CD4-positive, alpha-beta T cell treated with Interleukin-4 for 1 hour (primary cell): ENCODE measurements around the gene ARHGAP24.

ENCODE experiments used
- DNase-seq, 2 donors: peaks; one replicate each; pipeline ENCODE4 v3.0.0-alpha.2; 2020 to 2022

The ARHGAP24 gene

DNA sequence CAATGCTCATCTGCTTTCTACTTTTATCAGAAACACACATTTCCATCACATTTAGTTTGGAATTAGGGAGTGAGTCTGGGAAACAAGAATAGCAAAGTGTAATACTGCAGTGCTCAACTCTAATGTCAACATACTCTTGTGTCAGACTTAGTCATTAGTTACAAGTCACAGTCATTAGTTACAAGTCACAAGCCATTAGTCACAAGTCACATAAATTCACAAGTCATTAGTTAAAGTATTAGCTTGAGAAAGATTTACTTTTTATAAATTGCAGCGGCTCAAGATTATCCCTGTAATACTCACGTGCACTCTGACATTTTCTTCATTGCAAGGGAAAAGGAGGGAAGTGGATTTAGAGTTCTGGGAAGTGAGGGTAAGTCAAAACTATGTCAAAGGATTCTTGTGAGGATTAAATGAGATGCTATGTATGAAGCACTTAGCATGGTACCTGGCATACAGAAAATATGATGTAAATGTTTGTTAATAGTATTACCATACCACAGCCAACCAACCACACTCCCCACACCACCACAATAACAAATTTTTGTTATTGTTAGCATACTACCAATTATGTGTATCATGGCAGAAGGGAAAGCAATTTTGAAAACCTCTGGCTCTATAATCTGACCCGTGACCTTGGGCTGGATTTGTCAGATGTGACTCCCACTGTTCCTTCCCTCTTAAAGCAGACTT lies 116.6 kb downstream of the ARHGAP24 start:
- no peak for DNase-seq

DNA sequence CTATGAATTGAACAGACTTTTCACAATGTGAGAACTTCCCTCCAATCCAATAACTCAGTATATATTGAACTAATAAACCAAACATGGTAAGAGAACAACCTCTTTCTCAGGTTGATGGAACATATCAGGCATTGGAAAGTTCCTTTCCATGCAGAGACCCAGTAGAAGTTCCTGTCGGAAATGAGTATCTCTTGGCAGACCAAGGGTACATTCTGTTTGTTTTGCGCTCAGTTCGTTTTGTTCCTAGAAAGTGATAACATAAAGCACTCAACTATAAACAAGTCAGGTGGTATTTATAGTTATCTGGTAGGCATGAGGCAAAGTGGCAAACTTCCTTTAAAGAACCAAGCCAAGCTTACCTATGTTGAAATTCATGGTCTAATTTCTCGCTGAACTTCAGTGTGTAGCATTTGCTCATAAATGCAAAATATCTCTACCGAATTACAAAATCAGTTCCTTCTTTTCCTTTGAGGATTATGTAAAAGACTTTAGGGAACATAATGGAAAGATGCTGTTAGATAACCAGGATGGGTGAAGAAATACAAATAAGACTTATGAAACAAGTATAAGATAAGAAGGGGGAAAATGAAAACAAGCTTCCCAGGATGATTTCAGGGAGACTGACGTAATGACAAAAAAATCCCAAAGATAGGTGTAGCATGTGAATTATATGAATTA lies 120.3 kb downstream of the ARHGAP24 start:
- no peak for DNase-seq

DNA sequence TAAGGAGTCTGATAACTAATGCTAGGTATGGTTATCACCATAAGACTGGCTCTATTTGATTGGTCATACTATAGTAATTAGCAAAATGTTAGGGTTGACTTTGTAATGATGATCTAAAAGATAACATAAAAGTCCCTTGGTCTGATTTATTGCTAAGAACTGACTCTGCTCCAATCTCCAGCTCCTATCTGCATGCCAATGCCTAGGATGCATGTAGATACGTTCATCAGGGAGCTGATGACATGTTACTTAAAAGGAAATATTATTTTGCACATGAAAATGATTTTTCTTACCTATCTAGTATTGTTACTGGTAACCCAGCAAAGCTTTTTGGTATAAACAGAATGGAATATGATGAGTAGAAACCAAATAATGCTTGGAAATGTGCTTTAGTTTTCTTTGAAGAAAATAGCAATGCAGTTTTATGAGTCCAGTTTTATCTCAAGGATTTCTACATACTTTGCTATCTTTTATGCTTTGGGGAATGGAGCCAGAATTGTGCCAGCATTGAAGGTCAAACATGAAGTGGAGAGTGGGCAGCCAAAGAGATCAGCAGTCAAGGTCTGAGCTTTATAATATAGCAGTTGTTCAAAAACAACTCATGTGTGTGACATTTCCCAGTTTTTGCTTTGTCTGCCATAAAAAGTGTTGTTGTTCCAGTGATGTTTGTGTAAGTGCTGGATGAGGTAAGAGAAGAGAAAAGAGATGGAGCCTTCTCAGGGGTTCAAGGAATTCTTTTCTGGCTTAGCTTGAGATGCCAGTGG lies 121.0 kb downstream of the ARHGAP24 start:
- no peak for DNase-seq

DNA sequence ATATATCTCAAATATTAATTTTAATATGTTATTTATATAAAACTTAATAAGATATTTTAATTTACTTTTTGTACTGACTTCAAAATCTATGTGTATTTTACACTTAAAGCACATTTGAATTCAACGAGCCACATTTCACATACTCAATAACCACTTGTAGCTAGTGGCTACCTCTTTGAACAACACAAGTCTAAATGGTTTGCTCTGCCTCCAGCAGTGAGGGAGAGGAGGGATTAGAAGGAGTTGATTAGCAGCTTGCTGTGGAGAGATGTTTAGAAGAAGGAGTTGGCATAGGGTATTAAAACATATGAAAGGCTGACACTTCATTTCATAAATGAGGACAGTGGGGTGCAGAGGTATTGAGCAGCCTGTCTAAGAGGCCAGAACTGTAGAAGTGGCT lies 124.0 kb downstream of the ARHGAP24 start:
- DNase-seq, result no peak

DNA sequence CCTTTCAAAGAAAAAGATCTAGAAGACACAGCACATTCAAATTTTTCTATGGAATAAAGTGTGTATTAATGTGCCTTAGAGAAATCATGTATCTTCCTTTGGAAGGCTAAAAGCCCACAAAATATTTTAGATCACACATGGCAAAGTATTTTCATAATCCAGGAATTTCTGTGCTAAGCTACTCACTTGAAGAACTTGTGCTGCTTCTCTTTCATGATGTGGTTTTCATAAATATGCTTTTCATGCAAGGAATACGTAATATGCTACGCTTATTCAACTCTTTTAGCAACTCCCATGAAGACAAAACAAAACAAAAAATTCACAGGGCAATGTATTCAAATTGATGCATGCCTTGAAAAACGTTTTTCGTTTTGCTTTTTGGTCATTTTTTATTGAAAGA lies 125.6 kb downstream of the ARHGAP24 start:
- DNase-seq, result no peak

DNA sequence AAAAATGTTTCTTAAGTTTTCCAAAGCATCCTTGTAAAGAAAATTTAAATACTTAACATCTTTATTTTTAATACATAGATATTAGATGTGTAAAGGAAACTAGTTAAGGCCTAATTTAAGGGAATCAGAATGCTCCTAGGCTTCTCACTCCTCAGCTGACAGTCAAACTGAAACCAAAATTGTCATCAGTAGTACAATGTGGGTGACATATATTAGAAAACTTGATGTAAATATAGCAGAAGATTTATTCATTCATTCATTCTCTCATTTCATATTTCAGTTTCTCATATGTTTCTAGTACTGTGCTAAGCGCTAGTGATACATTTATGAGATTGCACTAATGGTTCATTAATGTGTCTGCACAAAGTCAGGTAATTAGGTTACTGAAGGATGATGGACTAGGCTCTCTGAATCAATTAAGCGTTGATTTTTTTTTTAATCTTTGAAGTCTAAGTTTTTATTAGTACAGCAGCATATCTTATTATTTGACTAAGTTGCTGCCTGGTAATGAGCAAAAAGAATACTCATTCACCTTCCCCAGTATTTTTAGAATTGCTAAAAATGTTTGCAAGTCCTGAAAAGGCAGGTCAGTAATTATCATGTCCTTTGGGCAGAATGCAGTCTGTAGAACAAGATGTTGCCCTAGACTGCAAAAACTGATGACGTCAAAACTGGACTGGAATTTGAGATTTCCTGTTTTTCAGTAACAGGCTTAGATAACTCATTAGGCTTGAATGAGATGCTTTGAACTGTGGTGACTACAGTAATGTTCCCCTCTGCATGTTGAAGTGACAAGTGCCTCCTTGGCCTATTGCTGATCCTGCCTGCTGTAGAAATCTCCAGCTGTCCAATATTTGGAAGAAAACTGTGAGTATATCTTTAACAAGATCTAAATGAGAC lies 128.7 kb downstream of the ARHGAP24 start:
- DNase-seq, result no peak

DNA sequence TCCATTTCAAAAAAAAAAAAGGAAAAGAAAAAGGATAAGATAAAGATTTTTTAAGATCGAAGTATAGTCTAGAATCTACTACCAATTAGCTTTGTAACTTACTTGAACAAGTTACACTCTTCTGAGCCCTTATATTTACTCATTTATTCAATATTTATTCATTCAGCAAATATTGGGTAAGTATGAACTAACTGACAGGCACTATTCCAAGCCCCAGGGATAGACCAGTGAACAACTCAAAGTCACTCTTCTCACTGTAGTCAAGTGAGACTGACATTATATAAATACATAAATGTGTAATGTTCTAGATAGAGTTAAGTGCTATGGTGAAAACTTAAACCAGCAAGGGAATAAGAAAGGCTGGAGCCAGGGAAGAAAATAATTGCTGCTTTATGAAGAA lies 131.6 kb downstream of the ARHGAP24 start:
- no peak for DNase-seq

DNA sequence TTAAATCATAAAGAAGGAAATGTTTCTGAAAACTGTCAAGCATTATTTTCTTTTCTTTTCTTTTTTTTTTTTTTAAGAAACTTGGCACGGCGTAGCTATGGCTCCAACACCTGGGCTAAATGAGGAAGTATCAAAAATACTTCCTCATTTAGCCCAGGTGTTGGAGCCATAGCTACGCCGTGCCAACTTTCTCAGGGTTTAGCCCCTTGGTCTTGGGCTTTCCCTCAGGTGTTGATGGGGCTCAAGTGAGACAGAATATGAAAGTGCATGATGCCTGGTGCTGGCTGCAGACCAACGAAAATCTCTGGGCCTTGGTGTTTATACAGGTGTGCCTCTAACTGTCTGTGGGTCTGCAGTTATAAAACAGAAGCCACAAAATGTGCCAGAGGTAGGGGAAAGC lies 132.7 kb downstream of the ARHGAP24 start:
- peak in 1 of 2 donors; percentile 78 for DNase-seq

DNA sequence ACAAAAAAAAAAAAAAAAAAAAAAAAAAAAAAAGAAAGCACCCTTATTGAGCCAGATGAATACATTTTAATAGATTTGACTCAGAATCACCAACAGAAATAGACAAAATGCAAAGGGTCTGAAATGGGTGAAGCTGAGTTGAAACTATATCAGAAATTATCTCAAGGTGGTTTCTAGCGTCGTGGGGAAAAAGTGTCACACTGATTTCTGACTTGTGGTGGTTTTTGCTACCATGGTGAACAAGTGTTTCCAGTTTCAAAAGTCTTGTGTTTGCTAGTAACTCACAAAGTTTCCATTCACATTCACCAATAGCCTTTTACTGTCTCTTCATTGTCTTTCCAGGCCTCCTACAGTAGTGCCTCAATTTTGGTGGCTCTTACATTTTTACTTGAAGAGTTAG lies 135.5 kb downstream of the ARHGAP24 start:
- no peak for DNase-seq

DNA sequence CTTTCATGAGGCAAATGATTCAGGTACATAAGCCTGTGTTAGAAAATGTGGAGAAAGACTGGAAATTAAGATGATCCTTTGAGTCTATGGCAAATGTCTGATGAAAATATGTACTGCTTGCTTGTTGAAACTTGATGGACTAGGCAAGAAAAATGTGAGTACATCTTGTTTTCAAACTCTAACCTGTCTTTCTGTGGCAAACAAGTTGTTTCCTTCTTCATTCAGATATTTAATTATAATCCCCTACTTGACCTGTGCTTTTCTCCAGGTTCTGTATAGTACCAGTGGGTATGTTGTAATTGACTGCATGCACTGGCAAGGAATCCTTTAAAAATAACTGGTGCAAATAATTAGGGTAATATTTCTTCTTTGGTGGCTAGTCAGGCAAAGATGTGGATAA lies 136.7 kb downstream of the ARHGAP24 start:
- DNase-seq, result no peak

DNA sequence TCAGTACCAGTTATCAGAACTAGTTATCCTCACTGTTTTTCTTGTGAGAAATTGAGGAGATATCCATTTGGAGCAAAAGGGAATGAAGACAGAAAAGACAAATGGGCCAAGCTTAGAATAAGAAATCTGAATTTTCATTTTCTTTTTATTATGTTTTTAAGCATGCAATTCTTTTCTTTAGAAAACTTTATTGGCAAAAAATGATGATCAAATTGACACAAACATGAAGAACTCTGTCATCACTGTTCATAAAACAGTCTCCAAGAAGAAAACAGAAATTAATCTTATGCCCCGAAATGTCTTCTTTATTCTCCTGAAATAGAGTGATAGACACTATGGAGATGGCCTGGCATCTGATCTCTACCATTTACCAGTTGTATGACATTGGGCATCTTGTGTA lies 139.0 kb downstream of the ARHGAP24 start:
- DNase-seq, result no peak

DNA sequence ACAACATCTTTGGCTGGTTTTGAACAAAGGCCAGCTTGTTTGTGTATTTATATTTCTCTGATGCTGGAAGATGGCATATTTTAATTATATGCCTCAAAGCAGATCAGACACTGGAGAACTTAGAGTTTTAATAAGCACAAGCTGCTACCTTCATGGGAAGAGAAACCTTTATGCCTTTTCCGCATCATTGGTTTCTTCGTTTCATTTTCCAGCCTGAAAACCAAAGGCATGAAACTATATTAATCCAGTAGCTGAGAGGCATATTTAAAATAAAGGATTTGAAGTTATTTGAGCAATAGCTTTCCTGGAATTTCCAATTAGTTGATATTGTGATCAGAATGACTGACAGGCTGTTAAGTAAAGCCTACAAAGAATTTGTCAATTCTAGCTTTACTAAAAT lies 141.0 kb downstream of the ARHGAP24 start:
- DNase-seq, result no peak

DNA sequence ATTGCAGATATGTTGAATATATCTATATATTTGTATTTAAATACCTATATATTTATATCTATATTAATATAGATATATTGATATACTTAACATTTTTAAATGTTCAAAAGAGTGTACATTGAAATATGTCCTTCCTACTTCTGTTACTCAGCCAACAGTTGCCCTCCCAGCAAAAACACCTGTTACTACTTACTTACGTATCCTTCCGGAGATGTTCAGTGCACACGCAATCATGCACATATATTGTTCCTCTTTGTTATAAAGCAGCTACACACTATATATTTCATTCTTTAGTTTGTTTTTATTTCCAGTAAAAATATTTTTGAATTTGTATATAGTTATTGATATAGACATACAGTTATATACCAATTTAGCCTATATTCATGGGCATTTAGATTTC lies 142.3 kb downstream of the ARHGAP24 start:
- no peak for DNase-seq

DNA sequence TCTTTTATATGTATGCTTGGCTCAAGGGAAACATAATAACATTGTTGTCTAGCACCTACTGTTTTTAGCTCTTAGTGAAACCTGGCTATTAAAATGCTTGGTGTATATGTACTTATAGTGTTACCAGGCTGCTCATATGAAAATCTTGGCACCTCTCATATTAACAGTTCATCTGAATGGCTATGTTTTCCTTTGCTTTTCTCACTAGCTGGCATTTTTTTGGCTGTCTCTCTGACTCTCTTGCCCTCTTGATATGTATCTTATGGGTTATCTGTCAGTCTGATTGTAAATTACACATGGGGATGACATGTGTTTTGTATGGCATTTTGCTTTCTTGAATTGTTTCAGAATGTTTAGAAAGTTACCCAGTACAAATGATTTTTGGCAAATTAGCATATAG lies 158.0 kb downstream of the ARHGAP24 start:
- DNase-seq, result no peak

DNA sequence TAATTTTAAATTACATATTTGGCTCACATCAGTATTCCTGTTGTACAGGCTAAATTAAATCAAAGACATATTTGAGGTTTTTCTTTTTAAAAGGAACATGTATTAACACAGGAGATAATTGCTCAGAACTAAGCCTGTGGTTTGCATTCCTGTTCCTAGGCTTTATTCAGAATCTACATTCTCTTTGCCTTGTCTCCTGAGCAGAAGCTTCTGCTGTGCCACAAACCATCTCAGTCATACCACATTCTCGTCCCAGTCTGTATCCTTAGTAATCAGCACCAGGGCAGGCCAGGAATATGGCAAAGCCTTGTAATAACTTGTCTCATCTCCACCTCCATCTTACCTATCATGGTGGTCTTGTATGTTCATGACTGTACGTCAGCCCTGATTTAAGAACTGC lies 162.8 kb downstream of the ARHGAP24 start:
- DNase-seq, result no peak

DNA sequence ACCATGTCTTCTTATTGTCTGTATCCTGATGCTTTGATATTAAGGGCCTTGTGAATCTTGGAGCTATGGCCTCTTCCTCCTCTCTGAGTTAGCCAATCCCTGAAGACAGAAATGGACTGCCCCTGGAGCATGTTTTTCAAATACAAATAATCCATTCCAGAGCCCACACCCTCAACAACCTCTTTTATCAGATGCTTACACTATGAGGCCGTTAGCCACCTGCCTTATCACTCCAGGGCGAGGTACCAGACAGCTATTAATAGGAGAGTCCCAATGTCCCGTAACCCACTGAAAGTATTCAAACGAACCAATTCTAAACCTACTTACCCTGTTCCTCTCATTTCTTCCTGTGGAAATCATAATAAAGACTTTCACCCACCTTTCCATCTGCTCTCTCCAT lies 165.0 kb downstream of the ARHGAP24 start:
- DNase-seq, result no peak

DNA sequence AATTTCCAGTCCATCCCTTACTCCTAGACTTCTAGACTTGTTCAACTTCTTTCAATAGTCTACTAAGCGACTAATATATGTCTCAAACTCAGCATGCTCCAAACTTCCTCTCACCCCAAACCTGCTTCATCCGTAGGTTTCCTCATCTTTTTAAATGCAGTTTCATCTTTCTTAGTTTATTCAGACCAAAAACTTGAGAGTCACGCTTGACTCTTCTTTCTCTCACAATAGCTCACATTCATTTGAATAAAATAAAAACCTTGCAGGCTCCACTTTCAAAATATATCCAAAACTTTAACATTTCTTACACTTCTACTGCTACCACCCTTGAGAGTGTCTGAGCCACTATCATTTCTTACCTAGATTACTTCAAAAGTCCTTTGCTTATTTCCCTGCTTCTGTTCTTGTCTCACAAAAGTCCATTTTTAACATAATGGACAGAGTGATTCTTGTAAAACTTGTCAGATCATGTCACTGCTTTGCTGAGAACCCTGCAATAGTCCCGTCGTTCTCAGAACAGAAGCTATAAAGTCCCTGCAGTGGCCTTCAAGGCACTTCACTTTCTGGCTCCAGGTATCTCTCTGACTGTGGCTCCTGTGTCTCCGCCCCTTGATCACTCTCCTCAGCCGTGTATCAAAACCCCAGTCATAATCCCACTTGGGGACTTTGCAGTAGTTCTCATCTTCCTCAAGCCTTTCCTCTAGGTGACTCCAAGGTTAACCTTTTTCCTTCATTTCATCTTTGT lies 167.6 kb downstream of the ARHGAP24 start:
- DNase-seq, result no peak

DNA sequence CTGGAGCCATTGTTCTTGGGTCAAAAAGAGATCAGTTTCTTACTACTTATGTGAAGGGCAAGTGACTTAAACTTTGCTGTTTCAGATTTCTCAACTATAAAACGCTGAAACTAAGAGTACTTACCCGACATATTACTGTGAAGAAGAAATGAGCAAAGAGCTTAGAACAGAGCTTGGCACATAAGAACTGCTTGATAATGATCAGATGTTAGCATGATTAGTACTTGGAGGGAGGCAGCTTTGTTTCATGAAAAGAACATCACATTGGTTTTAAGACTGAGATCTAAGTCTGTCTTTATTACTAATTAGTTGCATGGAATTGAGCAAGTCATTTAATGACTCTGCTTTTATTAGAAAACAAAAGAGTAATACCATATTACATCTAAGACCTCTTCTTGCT lies 169.1 kb downstream of the ARHGAP24 start:
- DNase-seq, result no peak

DNA sequence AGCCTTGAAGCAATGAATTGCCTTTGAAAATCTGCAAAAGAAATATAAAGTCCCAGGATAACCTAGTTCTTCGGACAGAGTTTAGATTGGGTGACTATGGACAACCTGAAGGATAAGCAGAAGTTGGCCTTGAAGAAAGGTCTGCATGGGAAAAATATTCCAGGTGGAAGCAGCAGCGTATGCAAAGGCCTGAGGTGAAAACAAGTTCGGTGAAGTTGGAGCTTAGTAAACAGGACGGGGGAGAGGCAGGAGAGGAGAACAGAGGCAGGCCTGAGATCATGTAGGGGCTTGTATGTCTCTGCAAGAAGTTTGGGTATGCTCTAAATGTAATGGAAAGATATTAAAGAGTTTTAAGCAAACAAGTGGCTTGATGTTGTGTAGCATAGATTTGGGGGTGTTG lies 176.0 kb downstream of the ARHGAP24 start:
- no peak for DNase-seq

DNA sequence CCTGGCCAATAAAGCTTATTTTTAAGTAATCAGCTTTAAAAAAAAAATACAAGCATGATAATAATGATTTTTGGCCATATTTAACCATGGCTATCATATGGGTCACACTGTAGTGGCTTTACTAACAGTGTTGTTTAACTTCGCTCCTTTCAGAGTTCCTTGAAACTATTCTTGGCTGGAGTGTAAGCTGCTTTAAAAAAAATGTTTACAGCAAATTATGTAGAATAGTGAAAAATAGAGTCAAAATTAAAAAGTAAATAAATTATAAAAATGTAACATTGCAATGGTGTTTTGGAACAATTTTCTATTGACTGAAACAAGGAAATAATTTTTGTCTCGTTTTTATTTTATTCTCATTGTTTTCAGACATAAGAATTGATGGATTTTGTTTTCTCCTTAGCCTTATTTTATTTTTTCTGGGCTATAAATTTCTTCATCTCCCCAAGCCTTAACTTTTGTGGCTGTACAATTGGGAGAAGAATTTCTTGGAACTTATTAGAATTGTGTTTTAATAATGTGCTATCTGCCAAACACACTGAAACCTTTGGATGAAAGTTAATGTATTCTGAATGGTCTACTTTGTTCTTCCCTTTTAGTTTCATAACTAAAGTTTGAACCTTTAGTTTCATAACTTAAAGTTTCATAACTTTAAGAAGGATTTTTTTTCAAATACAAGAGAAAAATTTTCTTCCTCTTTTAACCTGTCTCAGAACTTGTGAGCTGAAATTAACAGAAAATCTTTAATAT lies 182.0 kb downstream of the ARHGAP24 start:
- DNase-seq, result no peak

DNA sequence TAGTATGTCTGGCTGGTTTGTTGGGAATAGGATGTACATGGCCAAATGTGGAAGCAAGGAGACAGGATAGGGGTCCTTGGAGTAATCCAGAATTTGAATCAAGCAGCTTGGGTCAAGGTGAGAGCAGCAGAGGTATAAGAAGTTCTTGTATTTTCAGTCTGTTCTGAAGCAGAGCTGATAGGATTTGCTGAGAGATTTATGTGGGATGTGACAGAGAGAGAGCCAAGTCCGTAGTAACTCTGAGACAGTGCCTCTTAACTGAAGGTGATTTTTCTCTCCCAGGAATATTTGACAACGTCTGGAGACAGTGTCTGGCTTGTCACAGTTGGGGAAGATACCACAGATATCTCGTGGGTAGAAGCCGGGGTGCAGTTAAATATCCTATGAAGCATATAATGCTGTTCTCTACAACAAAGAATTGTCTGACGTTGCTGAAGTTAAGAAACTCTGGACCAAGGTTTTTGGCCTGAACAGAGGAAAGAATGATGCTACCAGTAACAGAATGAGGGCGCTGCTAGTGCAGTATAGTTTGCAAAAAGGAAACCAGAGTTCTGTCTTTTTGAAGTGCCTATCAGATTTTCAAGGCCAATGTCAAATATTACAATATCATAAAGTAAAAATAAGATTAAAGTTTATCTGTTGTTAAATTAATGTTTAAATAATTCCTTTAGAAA lies 184.0 kb downstream of the ARHGAP24 start:
- DNase-seq, result no peak
